Measurements from ENCODE around the gene B2M.
"Not testable (repeated sequence)": the region's sequence is repeated elsewhere in the genome, so short reads cannot be mapped to it uniquely, and the experiment has no call there.

Gene B2M

DNA sequence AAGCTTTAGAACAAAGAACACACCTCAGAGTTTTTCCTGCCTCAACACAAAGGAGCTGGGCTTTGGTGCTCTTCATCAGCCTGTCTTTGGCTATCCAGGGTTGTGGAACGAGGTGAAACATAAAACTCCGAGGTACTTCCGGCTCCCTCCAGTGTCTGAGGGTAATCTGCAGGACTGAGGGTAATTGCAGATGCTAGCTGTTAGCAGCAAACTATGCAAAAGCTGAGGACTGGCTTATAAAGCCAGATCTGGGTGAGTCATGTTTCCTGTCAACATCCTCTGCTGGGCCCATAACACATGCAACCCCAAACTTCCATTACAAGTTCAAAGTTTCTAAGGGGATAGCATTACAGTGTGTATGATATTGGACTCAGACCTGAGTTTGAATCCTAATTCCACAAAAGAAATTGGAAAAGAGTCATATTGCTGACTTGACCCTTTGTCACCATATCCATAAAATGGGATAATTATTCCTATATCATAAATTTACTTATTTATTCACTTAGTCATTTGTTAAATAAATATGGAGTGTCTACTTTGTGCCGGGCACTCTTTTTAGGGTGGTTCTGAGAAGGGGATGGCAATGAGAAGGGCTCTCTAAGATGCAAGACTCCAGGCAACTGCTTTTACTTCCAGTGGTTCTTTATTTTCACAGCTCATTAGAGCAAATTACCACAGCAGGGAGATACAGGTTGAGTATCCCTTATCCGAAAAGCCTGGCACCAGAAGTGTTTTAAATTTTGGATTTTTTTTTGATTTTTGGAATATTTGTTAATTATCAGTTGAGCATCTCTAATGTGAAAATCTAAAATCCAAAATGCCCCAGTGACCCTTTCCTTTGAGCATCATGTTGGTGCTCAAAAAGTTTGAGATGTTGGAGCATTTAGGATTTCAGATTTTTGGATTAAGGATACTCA is 15.5 kb downstream of the B2M start:
- no peak for DNase-seq

DNA sequence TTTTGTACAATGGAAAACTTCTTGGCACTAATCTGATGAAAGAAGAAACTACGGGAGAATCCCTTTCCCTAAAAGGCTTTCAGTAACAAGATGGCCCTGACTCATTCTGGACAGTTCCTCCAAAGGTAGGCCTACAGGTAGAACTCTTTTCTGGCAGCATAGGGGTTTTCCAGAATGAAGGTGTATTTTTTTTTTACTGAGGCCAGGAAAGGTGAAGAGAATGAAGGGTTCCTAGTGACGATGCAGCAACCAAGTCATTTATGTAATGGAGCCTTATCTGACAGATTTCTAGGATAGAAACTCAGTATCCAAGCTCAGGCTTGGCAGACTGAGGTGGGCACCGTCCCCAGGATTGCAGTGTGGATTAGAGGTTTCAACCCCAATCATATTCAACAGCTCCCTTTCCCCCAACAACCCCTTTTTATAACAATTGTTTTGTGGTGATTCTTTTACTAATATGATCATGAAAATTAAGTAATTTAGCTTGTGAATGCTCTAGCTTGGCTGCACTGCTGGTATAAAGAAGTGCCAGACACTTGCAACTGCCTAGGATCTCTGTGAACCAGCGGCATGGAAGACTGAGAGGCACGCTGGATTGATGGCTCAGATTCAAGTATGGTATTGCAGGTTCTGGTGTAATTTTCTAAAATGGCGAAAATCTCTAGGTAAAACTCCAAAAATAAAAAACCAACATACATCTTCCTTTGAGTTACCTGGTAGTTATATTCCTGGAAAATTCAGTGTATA is 16.3 kb downstream of the B2M start:
- DNase-seq, result no peak

DNA sequence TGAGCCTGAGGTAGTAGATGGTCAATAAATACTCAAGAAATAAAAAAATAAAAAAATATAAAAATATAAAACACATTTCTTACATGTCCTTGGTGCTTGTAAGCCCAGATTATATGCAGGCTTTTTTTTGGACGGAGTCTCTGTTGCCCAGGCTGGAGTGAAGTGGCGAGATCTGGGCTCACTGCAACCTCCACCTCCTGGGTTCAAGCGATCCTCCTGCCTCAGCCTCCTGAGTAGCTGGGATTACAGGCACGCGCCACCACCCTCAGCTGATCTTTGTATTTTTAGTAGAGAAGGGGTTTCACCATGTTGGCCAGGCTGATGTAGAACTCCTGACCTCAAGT is 16.9 kb downstream of the B2M start:
- not testable (repeated sequence) for DNase-seq

DNA sequence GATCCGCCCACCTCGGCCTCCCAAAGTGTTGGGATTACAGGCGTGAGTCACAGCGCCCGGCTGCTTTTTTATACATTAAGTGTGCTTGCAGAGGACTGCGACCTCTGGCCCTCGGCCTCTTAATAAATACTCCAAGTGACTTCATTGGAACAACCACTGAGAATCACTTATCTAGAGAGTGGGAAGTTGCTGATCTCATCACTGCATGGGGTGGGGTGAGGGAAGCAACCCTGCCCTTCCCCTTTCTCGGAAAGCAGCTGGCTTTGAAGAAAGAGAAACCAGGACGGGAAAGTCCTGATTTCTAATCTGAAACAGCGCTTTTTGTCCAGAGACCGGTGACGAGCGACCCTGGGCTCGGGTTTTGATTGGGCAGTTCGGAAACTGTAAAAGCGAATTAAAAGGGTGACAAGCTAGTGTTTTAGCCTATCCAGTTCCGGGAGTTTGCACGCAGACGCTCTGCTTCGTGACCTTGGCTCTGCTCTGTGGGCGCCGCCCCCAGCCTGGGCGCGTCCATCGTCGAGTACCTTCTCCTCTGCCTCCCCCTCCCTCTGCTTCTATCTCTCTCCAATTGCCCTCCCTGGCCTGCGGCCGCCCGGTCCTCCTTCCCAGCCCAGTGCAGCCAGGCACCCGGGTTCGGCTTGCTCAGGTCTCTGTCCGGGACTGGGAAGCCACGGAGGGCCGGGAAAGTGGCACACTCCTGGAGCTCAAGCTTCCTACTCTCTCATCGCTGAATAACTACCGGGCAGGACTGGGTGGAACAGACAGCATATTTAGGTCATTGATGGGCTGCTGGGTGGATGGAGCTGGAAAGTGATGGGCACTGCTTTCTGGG is 17.5 kb downstream of the B2M start:
- DNase-seq, result peak; percentile 94

DNA sequence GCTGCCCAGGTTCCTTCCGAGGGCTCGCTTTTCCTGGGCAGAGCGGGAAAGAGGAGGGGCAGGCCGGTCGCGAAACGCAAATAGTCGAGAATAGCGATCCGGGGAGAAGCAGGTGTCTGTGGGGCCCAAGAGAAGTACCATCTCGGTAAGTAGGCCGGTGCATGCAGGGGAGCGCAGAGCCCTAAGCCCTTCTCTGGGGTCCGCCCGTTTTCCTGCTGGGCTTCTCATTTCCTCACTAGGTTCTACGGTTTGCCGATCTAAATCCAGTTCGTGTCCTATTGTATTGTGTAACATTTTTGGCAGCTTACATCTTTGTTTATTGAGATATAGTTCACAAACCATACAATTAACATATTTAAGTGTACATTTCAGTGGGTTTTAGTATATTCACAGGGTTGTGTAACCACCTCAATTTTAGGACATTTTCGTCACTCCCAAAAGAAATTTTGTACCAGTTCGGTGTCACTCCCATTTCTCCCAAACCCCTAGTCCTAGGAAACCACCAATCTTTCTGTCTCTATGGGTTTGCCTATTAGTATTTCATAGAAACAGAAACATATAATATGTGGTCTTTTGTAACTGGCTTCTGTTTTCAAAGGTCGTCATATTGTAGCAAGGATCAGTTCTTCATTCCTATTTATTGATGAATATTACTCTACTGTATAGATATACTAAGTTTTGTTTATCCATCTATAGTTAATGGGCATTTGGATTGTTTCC is 18.3 kb downstream of the B2M start:
- DNase-seq, result no peak

DNA sequence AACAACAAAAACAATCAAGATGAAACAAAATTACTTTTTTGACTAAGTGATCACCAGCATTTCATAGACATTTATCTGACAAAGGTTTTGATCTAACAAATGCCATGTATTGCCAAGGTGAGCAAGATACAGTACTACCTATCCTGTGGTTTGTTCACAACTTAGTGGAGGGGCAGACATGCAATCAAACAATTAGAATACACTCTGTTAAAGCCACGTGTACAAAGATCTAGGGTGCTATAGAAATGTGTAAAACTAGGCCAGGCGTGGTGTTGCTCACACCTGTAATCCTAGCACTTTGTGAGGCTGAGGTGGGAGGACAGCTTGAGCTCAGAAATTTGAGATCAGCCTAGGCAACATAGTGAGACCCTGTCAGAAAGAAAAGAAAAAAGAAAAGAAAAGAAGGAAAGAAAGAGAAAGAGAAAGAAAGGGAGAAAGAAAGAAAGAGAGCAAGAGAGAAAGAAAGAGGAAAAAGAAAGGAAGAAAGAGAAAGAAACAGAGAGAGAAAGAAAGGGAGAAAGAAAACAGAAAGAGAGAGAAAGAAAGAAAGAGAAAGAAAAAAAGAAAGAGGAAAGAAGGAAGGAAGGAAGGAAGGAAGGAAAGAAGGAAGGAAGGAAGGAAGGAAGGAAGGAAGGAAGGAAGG is 23.6 kb downstream of the B2M start:
- DNase-seq, result no peak

DNA sequence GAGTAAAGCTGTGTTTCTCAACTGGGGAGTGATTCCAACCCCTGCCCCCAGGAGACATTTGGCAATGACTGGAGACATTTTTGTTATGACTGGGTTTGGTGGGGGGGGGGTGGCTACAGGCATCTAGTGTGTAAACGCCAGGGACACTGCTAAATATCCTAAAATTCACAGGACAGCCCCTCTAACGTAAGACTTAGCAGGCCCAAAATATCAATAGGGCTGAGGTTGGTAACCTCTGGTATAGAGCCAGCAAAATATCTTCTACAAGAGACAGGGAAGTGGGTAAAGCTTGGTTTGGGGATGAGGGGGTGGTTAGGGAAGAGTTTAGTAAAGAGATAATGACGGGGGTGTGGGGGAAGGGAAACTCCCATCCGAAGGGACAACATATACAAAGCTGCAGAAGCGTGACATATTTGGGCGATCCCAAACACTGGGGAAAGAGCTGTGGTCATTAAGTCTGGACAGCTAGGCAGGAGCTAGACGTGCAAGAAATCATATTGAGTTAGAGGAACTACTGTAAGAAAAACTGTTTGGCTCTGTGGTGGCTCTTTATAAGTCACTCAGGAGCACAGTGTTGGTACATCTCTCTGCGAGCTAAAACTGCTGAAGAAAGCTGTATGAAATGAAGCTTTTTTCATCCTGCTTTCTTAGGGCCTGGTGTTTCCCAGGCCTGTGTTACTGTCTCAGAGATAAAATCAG is 24.3 kb downstream of the B2M start:
- no peak for DNase-seq

DNA sequence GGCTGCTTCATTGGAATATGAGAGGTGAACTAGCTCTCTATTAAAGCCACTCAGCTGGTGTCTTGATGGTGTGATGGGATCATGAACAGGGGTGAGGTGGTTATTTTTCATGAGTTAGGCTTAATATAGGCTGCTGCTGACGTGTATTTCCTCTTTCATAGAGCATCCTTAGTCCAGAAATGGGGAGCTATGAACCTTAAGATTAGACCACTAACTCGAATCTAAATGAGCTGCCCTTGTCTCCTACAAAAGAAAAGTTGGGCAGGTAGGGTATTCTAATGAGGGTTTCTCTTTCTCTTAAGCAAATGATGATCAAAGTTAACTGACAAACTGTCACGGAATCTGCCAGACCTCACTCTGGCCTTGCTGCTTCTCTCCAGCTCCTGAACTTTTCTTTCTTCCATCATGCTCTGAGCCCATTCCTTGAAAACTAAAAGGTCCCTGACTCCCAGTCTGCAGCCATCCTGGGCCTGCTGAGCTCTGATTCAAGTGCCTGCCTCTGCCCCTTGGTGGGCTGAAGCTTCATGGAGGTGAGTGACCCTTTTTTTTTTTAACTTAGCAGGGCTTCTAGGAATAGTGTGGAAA is 25.0 kb downstream of the B2M start, which contains the start of gene TRIM69:
TRIM69 (plus strand) TSS at position 348 of the 585 bp plus-strand sequence; CDS start at position 525, 177 bp downstream.
- no peak for DNase-seq

DNA sequence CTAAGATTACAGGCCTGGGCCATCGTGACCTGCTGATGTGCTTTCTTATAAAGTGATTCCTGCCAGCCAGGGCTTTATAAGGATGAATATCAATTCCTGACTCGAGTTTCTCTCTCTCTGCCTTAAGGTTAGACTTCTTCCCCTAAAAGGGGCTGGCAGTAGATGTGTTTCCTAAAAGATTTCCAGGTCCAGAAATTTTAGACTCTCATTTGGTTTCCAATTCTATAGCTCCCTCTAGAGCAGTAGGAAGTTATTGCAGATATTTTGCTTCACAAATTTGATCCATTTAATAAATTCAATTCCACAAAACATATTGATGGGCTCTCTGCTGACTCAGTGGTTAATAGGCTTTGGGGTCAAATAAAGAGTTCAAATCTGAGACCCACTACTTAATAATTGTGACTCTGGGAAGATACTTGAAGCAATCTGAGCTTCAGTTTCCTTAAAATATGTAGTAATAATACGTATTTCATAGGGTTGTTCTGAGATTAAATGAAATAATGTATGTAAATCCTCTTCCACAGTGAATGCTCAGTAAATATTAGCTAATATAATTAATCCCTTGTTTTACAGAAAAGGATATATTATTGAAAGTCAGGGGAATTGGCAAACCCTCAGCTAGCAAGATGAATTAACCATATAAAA is 27.1 kb downstream of the B2M start:
- peak; percentile 33 for DNase-seq

DNA sequence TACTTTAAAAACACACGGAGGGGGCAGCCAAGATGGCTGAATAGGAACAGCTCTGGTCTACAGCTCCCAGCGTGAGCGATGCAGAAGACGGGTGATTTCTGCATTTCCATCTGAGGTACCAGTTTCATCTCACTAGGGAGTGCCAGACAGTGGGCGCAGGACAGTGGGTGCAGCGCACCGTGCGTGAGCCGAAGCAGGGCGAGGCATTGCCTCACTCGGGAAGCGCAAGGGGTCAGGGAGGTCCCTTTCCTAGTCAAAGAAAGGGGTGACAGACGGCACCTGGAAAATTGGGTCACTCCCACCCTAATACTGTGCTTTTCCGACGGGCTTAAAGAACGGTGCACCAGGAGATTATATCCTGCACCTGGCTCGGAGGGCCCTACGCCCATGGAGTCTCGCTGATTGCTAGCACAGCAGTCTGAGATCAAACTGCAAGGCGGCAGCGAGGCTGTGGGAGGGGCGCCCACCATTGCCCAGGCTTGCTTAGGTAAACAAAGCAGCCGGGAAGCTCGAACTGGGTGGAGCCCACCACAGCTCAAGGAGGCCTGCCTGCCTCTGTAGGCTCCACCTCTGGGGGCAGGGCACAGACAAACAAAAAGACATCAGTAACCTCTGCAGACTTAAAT is 28.0 kb downstream of the B2M start:
- DNase-seq, result not testable (repeated sequence)

DNA sequence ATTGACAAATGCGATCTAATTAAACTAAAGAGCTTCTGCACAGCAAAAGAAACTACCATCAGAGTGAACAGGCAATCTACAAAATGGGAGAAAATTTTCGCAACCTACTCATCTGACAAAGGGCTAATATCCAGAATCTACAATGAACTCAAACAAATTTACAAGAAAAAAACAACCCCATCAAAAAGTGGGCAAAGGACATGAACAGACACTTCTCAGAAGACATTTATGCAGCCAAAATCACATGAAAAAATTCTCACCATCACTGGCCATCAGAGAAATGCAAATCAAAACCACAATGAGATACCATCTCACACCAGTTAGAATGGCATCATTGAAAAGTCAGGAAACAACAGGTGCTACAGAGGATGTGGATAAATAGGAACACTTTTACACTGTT is 32.1 kb downstream of the B2M start:
- DNase-seq, result not testable (repeated sequence)

DNA sequence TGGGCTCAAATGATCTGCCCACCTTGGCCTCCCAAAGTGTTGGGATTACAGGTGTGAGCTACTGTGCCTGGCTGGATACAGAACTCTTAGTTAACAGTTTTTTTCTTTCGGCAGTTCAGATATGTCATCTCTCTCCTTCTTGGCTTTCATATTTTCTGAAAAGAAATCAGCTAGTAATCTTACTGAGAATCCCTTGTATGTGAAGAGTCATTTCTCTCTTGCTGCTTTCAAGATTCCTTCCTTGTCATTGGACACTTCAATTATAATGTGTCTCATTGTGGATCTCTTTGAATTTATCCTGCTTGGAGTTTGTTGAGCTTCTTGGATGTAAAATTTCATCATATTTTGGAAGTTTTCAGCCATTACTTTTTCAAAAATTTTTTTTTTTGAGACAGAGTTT is 42.0 kb downstream of the B2M start:
- DNase-seq, result no peak

DNA sequence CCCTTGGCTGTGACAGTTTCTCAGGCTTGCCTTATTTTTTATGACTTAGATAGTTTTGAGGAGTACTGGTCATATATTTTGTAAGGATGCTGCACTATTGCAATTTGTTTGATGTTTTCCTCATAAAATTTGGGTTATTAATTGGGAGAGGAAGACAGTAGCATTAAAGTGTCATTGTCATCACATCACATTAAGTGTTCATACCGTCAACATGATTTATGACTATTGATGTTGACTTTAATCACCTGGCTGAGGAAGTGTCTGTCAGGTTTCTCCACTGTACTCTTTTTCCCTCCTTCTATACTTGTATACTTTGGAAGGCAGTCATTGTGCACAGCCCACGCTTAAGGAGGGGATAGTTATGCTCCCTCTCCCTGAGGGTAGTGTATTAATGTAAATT is 51.9 kb downstream of the B2M start:
- DNase-seq, result no peak

DNA sequence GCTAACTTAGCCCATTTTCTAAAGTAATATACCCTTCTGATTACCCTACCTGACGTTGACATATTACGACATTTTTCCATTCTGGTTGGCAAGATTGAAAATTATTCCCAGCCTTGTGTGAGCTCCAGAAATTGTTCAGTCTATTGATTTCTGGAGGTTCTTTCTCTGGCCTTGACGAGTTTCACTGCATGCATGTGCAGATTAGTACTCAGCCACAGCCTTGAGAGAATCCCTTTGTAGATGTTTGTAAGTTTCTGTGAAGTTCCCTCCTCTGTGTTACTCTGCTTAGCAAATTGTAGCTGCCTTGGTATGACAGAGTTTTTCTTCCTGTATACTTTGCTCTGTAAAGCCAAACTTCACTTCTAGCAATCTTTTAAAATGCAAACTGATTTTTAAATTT is 52.5 kb downstream of the B2M start:
- DNase-seq, result no peak

DNA sequence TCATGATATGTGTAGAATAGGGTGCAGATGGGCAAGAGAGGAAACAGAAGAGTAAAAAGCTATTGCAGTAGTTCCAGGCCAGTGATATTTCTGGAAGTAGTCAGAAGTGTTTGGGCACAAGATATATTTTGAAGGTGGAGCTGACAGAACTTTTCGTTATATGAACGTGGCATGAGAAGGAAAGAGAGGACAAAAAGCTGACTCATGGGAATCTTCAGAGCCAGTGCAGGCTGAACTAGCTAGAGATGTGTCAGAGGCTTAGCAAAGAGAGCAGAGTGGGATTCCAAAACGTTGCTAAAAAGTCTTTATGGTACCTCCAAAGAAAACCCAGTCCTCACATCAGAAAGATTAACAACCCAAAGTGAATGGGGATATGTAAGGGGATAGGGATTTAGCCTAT is 53.7 kb downstream of the B2M start:
- DNase-seq, result no peak

All from NCI-H774 (cell line).